GM18520 (cell line): ENCODE data around the gene SPACA9.

Experiments
- ATAC-seq: cut with Tn5 transposase; IDR thresholded peaks from one replicate; pipeline ENCODE4 v1.9.1; 2021; ENCODE audit not compliant: unreplicated experiment

The SPACA9 gene

GRCh38 chr9:132892400-132892799 lies 13.7 kb downstream of the SPACA9 start:
- no peak for ATAC-seq

DNA sequence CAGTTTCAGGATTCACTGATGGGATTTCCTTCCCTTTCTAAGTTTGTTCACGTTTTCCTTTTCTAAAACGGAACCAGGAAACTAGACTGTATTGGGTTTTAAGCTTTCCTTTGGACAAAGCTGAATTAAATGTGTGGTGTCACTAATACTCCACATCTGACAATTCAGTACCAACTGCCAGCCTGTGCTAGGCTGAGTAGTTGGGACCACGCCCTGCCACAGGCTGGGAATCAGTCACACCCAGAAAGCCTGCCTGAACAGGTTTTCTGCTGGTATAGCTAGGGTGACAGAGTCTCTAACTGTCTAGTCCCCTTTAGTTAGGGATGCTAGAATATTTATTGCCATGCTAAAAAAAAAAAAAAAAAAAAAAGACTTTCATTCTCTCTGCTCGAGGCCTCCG lies 15.6 kb downstream of the SPACA9 start:
- ATAC-seq: no peak

DNA sequence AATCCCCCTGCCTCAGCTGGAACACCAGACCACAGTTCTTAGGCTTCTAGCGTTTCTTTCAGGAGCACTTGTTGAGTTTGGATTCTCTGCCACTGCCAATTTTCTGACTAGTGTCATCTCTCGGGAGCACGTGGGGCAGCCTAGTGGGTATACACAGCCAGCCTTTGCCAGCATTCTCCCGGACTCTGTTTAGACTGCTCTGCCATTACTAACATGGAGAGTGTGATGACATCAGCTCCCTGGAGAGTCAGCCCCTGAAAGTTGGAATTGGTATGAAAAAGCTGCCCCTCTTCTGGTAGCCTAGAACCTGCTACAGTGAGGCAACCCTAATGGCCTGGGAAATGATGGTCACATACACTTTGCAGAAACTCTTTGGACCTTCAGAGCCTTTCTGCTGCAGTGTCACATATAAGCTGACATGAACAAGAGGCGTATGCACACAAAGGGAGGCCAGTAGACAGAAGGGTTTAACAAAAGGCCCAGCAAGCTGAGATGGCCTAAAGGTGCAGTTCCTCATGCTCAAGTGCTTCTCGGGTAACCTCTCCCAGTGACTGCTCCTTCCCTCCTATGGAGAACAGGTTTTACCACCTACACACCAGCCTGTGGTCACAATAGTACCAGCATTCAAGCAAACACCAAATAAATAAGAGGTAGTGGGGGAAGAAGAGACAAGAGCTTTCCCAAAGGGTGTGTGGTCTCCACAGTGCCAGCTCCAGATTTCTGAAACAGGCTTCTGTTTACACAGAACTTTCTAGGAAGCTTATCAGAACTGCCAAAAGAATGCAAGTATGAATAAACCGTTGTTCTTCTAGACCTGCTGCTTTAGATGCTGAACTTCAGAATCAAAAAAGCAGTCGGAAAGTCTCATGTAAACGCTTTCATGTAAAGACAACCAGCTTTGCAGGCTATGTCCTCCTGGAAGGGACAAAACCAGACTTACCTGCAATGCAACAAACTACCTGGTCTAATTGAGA lies 16.5 kb downstream of the SPACA9 start:
- ATAC-seq: no peak

DNA sequence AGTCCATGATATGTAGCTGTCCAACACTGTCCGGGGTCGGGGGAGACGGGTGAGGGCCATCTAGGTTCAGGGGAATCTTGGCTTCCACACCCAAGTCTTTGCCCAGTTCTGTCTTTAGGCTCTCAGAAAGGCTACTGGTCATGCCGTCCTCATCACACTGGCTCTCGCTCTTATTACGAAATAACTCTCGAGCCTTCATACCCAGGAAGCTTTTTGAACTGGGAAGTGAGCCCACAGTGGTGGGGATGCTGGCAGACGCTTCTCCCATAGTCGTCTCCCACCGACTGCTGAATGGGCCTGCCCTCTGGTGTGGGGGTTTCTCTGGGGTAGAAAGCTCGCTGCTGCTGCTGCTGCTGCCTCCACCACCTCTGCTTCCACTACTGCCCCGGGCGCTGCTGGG lies 17.6 kb downstream of the SPACA9 start:
- no peak for ATAC-seq

DNA sequence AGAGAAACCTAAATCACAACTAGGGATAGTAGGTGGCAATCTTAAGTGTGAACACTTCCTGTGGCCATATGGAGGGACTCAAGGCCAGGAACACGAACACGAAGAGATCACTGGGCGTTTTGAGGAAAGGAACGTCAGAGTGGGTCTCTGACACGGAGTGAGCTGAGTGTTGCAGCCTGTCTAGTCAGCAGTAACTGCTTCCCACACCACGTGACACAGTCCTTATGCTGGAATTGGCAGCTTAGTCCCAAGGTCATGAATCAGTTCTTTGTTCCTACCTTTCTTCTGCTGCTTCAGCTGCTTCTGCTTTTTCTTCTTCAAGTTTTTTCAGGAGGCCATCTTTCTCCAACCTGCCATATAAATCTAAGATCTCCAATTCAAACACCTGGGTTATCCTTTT lies 18.2 kb downstream of the SPACA9 start:
- ATAC-seq: no peak

GRCh38 chr9:132898051-132898450 lies 19.4 kb downstream of the SPACA9 start:
- no peak for ATAC-seq

- no peak for ATAC-seq
Measured at GRCh38 chr9:132901858-132902831, 23.4 kb downstream of the SPACA9 start.

- ATAC-seq: no peak
Measured at GRCh38 chr9:132903574-132904492, 25.1 kb downstream of the SPACA9 start.

GRCh38 chr9:132905726-132906125 lies 27.0 kb downstream of the SPACA9 start:
- ATAC-seq: no peak

- ATAC-seq: no peak
Measured at GRCh38 chr9:132908635-132909034, 29.9 kb downstream of the SPACA9 start.

GRCh38 chr9:132909311-132909710 lies 30.6 kb downstream of the SPACA9 start:
- ATAC-seq: no peak

- ATAC-seq: no peak
Measured at GRCh38 chr9:132910376-132910775, 31.7 kb downstream of the SPACA9 start.

- no peak for ATAC-seq
Measured at GRCh38 chr9:132912131-132912530, 33.4 kb downstream of the SPACA9 start.

- no peak for ATAC-seq
Measured at GRCh38 chr9:132914924-132915323, 36.2 kb downstream of the SPACA9 start.

DNA sequence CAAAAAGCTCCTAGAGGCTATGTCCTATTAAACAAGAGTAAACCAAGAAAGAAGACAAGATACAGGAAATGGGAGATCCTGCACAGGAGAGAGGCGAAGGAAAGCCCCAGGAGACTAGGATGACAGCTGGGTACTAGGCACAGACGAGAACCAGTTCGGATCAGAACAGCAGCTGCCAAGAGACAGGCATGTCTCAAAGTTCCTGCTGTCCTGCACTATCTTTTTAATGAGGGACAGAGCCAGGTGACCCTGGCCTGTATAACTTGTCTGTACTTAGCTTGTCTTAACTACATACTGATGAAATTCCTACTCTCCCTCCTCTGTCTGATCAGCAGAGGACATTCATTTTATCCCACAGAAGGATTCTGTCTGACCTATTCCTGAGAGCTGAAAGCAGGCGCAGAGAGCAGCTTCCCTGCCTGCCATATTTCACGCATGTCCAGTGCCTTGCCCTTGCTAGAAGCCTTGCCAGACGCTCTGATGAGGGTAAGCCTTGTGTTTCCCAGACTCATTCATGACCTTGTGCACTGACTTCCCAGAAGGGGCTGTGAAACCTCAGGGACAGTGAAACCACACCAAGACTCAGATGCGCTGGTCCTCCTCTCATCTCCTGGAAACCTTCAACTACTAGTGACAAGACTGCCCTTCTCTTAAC lies 41.0 kb downstream of the SPACA9 start:
- ATAC-seq: no peak

GRCh38 chr9:132923346-132923902 lies 44.7 kb downstream of the SPACA9 start:
- ATAC-seq: no peak

GRCh38 chr9:132927704-132928103 lies 49.0 kb downstream of the SPACA9 start:
- ATAC-seq: no peak

GRCh38 chr9:132931178-132931735 lies 52.6 kb downstream of the SPACA9 start:
- ATAC-seq: no peak

GRCh38 chr9:132935026-132935425 lies 56.3 kb downstream of the SPACA9 start:
- no peak for ATAC-seq
